ENCODE data around the gene KIF21B. TPM values are rescaled to one million over a fixed set of nuclear protein-coding genes. Genes with fewer than 3 reads are reported as not detected.
A peak's percentile ranks its signal among the peaks of the same experiment; 100 is the strongest.

Gene KIF21B
- total RNA-seq, 5 donors from 2014 or later (not counting 1 experiment from before 2014, with no cell fraction given) = 70.8 to 110 (median 101) TPM

DNA sequence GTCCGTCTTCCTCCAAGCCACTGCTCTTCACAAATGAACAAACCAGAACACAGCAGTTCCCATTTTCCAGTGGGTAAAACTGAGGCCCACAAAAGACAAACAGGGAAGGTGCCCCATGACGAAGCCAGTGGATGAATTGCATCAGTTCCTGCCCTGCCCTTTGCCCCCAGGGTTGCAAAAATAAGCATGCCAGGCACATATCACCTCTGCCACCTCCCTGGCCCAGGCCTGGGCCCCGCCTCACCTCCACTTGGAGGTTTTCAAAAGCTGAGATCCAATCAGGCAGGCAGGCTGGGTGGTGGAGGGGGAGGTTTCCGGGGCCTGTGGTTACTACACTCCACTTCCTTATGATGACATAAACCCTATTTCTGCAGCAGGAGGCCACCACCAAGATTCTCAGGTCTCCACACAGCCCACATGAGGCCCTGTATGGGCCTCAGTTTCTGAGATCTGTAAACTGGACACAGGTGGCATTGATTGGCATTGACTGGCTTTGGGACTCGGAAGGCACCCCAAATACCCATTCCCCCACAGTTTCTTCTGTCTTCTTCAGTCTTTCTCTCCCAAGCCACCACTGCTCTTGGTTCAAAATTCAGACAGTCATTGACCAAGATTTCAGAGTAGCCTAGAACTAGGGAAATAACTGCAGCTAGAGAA is 4.1 kb downstream of the KIF21B start:
- POLR2A ChIA-PET = interaction anchor here (0.5 to 0.6 kb wide), 3 partner anchors 95 to 715 kb away, joined by 3 to 6 read pairs (median 5); no protein-coding TSS in a partner anchor
- Mint-ChIP-seq H3K4me1 (peaks cover 84 to 88% (median 86%) of the 10 kb centered on the region in 3 donors), H3K27ac (peak overlapping the region; percentile 99 to 100)

DNA sequence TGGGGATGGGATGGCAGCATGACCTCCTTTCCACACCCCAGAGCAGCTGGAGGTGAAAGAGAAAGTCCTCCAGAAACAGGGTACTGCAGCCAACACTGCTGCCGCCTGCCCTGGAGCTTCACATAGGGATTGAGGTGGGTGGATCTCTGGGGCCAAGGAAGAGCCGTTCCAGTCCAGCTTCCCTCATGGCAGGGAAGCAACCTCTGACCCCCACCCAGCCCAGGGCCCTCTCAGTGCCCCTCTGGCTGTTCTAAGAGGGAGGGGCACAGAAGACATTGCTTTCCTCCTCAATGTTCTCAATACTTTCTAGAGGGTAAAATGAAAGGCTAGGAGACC is 5.7 kb downstream of the KIF21B start:
- no CpG with 5 or more reads among the region's 2 CpGs for WGBS (ENCODE audit: insufficient coverage)
- H3K4me1 Mint-ChIP-seq = peaks cover 94 to 97% (median 97%) of the 10 kb centered on the region in 3 donors
- H3K36me3 Mint-ChIP-seq = peaks cover 5% of the 10 kb centered on the region
- H3K4me3 ChIP-seq (ENCODE audit: control insufficient read depth in 1 of 2, extremely low read depth in 1 of 2, low read length in 1 of 2) = no peak overlapping the region
- ATAC-seq (replicated peaks in 1 of 4) = no peak
- DNase-seq = no peak
- H3K4me1 ChIP-seq (ENCODE audit: control insufficient read depth in 1 of 2, extremely low read depth in 1 of 2, insufficient read depth in 2 of 2, low read length in 2 of 2) = peaks cover 67 to 98% of the 10 kb centered on the region in 2 experiments
- peak overlapping the region; percentile 99 to 100 for H3K27ac Mint-ChIP-seq
- no peaks in the 10 kb centered on the region for H3K9me3 Mint-ChIP-seq
- H3K9me3 ChIP-seq = no peaks in the 10 kb centered on the region
- peak overlapping the region; percentile 88 for H3K27ac ChIP-seq (ENCODE audit: low read length)
- H3K27me3 ChIP-seq (replicated peaks in 1 of 2; ENCODE audit: control insufficient read depth in 2 of 2, extremely low read depth in 1 of 2, insufficient read depth in 2 of 2, low read length in 1 of 2) = no peaks in the 10 kb centered on the region
- ChIA-PET CTCF (interaction anchor here in 1 of 2 donors (0.6 kb wide), 1 partner anchor 38 kb away, joined by 3 read pairs; no protein-coding TSS in a partner anchor), POLR2A (interaction anchor here in 1 of 2 donors (1.0 kb wide), 1 partner anchor 9 kb away, joined by 3 read pairs; no protein-coding TSS in a partner anchor)
- peaks cover 0 to 3% of the 10 kb centered on the region in 2 donors for H3K36me3 ChIP-seq (ENCODE audit: control insufficient read depth in 2 of 2, extremely low read depth in 1 of 2, insufficient read depth in 1 of 2, low read length in 1 of 2)
- H3K27me3 Mint-ChIP-seq = no peaks in the 10 kb centered on the region
- peak overlapping the region in 1 of 3 donors; percentile 99 for H3K4me3 Mint-ChIP-seq

More for the DNA sequence above, 4.1 kb downstream of the KIF21B start:
- Histone ChIP-seq H3K27me3 (replicated peaks in 1 of 2; ENCODE audit: control insufficient read depth in 2 of 2, extremely low read depth in 1 of 2, insufficient read depth in 2 of 2, low read length in 1 of 2) (no peaks in the 10 kb centered on the region), H3K27ac (ENCODE audit: low read length) (peak overlapping the region; percentile 88), H3K9me3 (no peaks in the 10 kb centered on the region), H3K36me3 (ENCODE audit: control insufficient read depth in 2 of 2, extremely low read depth in 1 of 2, insufficient read depth in 1 of 2, low read length in 1 of 2) (peaks cover 0 to 3% of the 10 kb centered on the region in 2 donors), H3K4me3 (ENCODE audit: control insufficient read depth in 1 of 2, extremely low read depth in 1 of 2, low read length in 1 of 2) (peak overlapping the region; percentile 6 to 80), H3K4me1 (ENCODE audit: control insufficient read depth in 1 of 2, extremely low read depth in 1 of 2, insufficient read depth in 2 of 2, low read length in 2 of 2) (peaks cover 63 to 90% of the 10 kb centered on the region in 2 experiments)
- H3K9me3 Mint-ChIP-seq = no peaks in the 10 kb centered on the region
- CTCF ChIA-PET = interaction anchor here (0.8 to 3.0 kb wide), 8 partner anchors 23 to 610 kb away, joined by 3 to 16 read pairs (median 6); partner anchors contain the start of gene ZNF281 (in 1 of the 2)
- H3K4me3 Mint-ChIP-seq = peak overlapping the region; percentile 70 to 99 (median 98)
- DNase-seq (peak; percentile 74 to 94 (median 90)), ATAC-seq (replicated peaks in 1 of 4) (peak; percentile 77 to 82 (median 78))
- H3K27me3 Mint-ChIP-seq = no peaks in the 10 kb centered on the region
- 21% methylated on average over 2 of the region's 5 CpGs for WGBS (ENCODE audit: insufficient coverage)
- peaks cover 5% of the 10 kb centered on the region for H3K36me3 Mint-ChIP-seq

GRCh38 chr1:201016943-201017827 is 6.3 kb downstream of the KIF21B start:
- Histone ChIP-seq H3K4me3 (ENCODE audit: control insufficient read depth in 1 of 2, extremely low read depth in 1 of 2, low read length in 1 of 2) (no peak overlapping the region), H3K27ac (ENCODE audit: low read length) (peak overlapping the region; percentile 88)
- 96% methylated on average over 5 of the region's 9 CpGs for WGBS (ENCODE audit: insufficient coverage)

DNA sequence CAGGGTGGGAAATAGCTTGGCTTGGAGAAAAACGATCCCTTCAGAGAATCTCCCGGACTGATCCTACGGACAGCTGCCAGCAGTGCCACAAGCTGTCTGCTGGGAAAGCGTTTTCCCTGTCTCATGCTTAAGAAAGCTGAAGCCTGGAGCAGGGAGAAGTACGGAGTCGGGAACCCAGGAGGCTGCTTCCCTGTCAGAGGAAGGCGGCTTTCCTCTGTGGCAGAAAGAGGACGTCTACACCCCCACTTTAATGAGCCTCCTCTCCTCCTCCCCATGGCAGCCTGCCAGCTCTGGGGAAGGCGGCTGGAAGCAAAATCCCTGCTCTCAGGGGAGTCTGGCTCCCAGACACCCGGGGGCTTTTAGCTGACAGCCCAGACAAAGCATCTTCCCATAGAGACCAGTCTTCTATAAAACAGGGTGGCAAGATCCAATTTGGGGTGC is 7.3 kb downstream of the KIF21B start:
- H3K4me3 ChIP-seq (ENCODE audit: control insufficient read depth in 1 of 2, extremely low read depth in 1 of 2, low read length in 1 of 2) = no peak overlapping the region
- H3K9me3 Mint-ChIP-seq = no peaks in the 10 kb centered on the region
- 90% methylated on average over 2 of the region's 10 CpGs for WGBS (ENCODE audit: insufficient coverage)
- ChIA-PET CTCF (interaction anchor here (0.5 to 1.9 kb wide), 5 partner anchors 10 to 948 kb away, joined by 3 to 11 read pairs (median 7); no protein-coding TSS in a partner anchor), POLR2A (interaction anchor here in 1 of 2 donors (0.5 kb wide), 1 partner anchor 504 kb away, joined by 3 read pairs; no protein-coding TSS in a partner anchor)
- no peak for ATAC-seq (replicated peaks in 1 of 4)
- H3K4me1 Mint-ChIP-seq = peaks cover 94 to 97% (median 97%) of the 10 kb centered on the region in 3 donors
- H3K36me3 ChIP-seq (ENCODE audit: control insufficient read depth in 2 of 2, extremely low read depth in 1 of 2, insufficient read depth in 1 of 2, low read length in 1 of 2) = peaks cover 0 to 11% of the 10 kb centered on the region in 2 donors
- peaks cover 5% of the 10 kb centered on the region for H3K36me3 Mint-ChIP-seq
- no peaks in the 10 kb centered on the region for H3K27me3 ChIP-seq (replicated peaks in 1 of 2; ENCODE audit: control insufficient read depth in 2 of 2, extremely low read depth in 1 of 2, insufficient read depth in 2 of 2, low read length in 1 of 2)
- peak overlapping the region; percentile 78 to 99 for H3K27ac Mint-ChIP-seq
- H3K27me3 Mint-ChIP-seq = no peaks in the 10 kb centered on the region
- no peak for DNase-seq
- peaks cover 61 to 98% of the 10 kb centered on the region in 2 experiments for H3K4me1 ChIP-seq (ENCODE audit: control insufficient read depth in 1 of 2, extremely low read depth in 1 of 2, insufficient read depth in 2 of 2, low read length in 2 of 2)
- H3K4me3 Mint-ChIP-seq = peak overlapping the region; percentile 11 to 99 (median 37)
- H3K27ac ChIP-seq (ENCODE audit: low read length) = no peak overlapping the region
- no peaks in the 10 kb centered on the region for H3K9me3 ChIP-seq

More at GRCh38 chr1:201016943-201017827, 6.3 kb downstream of the KIF21B start:
- H3K4me1 Mint-ChIP-seq = peaks cover 94 to 97% (median 97%) of the 10 kb centered on the region in 3 donors
- POLR2A ChIA-PET = no interaction called here
- peaks cover 5% of the 10 kb centered on the region for H3K36me3 Mint-ChIP-seq
- H3K4me3 Mint-ChIP-seq = peak overlapping the region in 2 of 3 donors; percentile 34 to 99
- H3K27me3 Mint-ChIP-seq = no peaks in the 10 kb centered on the region
- Histone ChIP-seq H3K36me3 (ENCODE audit: control insufficient read depth in 2 of 2, extremely low read depth in 1 of 2, insufficient read depth in 1 of 2, low read length in 1 of 2) (peaks cover 0 to 3% of the 10 kb centered on the region in 2 donors), H3K9me3 (no peaks in the 10 kb centered on the region), H3K27me3 (replicated peaks in 1 of 2; ENCODE audit: control insufficient read depth in 2 of 2, extremely low read depth in 1 of 2, insufficient read depth in 2 of 2, low read length in 1 of 2) (no peaks in the 10 kb centered on the region), H3K4me1 (ENCODE audit: control insufficient read depth in 1 of 2, extremely low read depth in 1 of 2, insufficient read depth in 2 of 2, low read length in 2 of 2) (peaks cover 67 to 98% of the 10 kb centered on the region in 2 experiments)
- no peak for ATAC-seq (replicated peaks in 1 of 4)
- CTCF ChIA-PET = interaction anchor here (0.6 to 1.9 kb wide), 3 partner anchors 9 to 37 kb away, joined by 3 to 11 read pairs (median 4); no protein-coding TSS in a partner anchor
- DNase-seq = no peak
- H3K27ac Mint-ChIP-seq = peak overlapping the region; percentile 75 to 99
- H3K9me3 Mint-ChIP-seq = no peaks in the 10 kb centered on the region

DNA sequence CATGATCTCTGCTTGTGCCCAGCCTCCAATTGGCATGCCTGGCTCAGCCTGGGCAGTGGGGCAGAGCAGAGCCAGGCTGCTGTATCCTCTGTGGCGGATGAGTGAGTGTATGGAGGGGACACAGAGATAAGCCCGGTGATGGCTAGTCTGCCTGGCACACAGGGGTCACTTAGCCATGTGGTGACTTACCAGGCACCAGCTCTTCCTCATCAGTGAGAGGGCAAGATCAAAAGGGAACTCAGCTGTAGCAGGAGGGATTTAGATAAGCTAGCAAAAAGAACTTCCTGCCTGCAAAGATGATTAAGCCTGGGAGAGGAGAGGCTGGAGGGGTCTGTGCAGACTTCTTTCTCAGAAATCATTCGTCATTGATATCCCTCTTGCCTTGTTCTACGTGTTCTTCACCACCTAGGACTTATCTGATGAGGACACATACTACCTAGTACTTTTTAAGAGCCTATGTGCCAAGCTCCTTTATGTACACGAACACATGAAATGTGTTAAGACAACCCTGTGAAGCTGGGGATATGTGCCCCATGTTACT is 7.9 kb downstream of the KIF21B start:
- Histone ChIP-seq H3K27me3 (replicated peaks in 1 of 2; ENCODE audit: control insufficient read depth in 2 of 2, extremely low read depth in 1 of 2, insufficient read depth in 2 of 2, low read length in 1 of 2) (no peaks in the 10 kb centered on the region), H3K4me1 (ENCODE audit: control insufficient read depth in 1 of 2, extremely low read depth in 1 of 2, insufficient read depth in 2 of 2, low read length in 2 of 2) (peaks cover 59 to 98% of the 10 kb centered on the region in 2 experiments), H3K27ac (ENCODE audit: low read length) (no peak overlapping the region), H3K4me3 (ENCODE audit: control insufficient read depth in 1 of 2, extremely low read depth in 1 of 2, low read length in 1 of 2) (no peak overlapping the region), H3K9me3 (no peaks in the 10 kb centered on the region), H3K36me3 (ENCODE audit: control insufficient read depth in 2 of 2, extremely low read depth in 1 of 2, insufficient read depth in 1 of 2, low read length in 1 of 2) (peaks cover 0 to 17% of the 10 kb centered on the region in 2 donors)
- peak overlapping the region; percentile 11 to 99 (median 37) for H3K4me3 Mint-ChIP-seq
- POLR2A ChIA-PET = no interaction called here
- no peak for ATAC-seq (replicated peaks in 1 of 4)
- H3K9me3 Mint-ChIP-seq = no peaks in the 10 kb centered on the region
- peak overlapping the region; percentile 78 to 99 for H3K27ac Mint-ChIP-seq
- CTCF ChIA-PET = interaction anchor here (0.5 to 1.9 kb wide), 7 partner anchors 10 to 949 kb away, joined by 3 to 11 read pairs (median 5); no protein-coding TSS in a partner anchor
- H3K4me1 Mint-ChIP-seq = peaks cover 91 to 96% (median 95%) of the 10 kb centered on the region in 3 donors
- WGBS (ENCODE audit: insufficient coverage) = 0% methylated on average over 1 of the region's 5 CpGs
- no peaks in the 10 kb centered on the region for H3K27me3 Mint-ChIP-seq
- DNase-seq = peak in 1 of 35 experiments; percentile 9
- peaks cover 5% of the 10 kb centered on the region for H3K36me3 Mint-ChIP-seq
